Spleen (tissue), 11 donors: ENCODE results near the gene USH2A. TPM values are rescaled to one million over a fixed set of nuclear protein-coding genes. Genes with fewer than 3 reads are reported as not detected.

Experiments
- DNase-seq: peaks from one replicate; pipeline ENCODE4 v3.0.0-alpha.2; 2020
- H3K27ac ChIP-seq, 8 donors: fragments of 200-600 bp; sonication (generic) in 7 of 8; 1 replicate in 4 of 8; 2 replicates in 4 of 8; pipeline versions ENCODE4 v1.5.0 to v1.8.0; 2016 to 2021; ENCODE audit warnings: inconsistent platforms in 4 of 8, mild to moderate bottlenecking in 4 of 8, moderate library complexity in 1 of 8
- H3K27me3 ChIP-seq, 7 donors: fragments of 200-600 bp; sonication (generic) in 6 of 7; replicated peaks in 1 of 7; 1 replicate in 4 of 7; 2 replicates in 3 of 7; pipeline versions ENCODE4 v1.5.0 to v1.8.0; 2016 to 2021; ENCODE audit warnings: inconsistent platforms in 3 of 7, mild to moderate bottlenecking in 1 of 7
- H3K36me3 ChIP-seq, 6 donors: fragments of 200-600 bp; sonication (generic) in 5 of 6; 1 replicate in 4 of 6; 2 replicates in 2 of 6; pipeline versions ENCODE4 v1.5.0 to v1.8.0; 2016 to 2021; ENCODE audit warnings: inconsistent platforms in 2 of 6
- H3K4me1 ChIP-seq, 6 donors: fragments of 200-600 bp; sonication (generic) in 5 of 6; 1 replicate in 3 of 6; 2 replicates in 3 of 6; pipeline versions ENCODE4 v1.5.0 to v1.8.0; 2016 to 2021; ENCODE audit warnings: inconsistent platforms in 3 of 6
- H3K4me3 ChIP-seq, 8 donors: fragments of 200-600 bp; sonication (generic) in 7 of 8; 1 replicate in 4 of 8; 2 replicates in 4 of 8; pipeline versions ENCODE4 v1.5.0 to v1.8.0; 2016 to 2021; ENCODE audit warnings: inconsistent platforms in 4 of 8, mild to moderate bottlenecking in 4 of 8, moderate library complexity in 2 of 8
- H3K9me3 ChIP-seq, 8 donors: fragments of 200-600 bp; sonication (generic) in 7 of 8; 1 replicate in 4 of 8; 2 replicates in 4 of 8; pipeline versions ENCODE4 v1.5.0 to v1.8.0; 2016 to 2021; ENCODE audit warnings: inconsistent platforms in 4 of 8
- POLR2A ChIP-seq, 3 donors: fragments of 450-650 bp; IDR thresholded peaks; one replicate each; pipeline ENCODE4 v1.5.1; 2017; ENCODE audit warnings: antibody characterized with exemption in 3 of 3, mild to moderate bottlenecking in 1 of 3
- POLR2AphosphoS5 ChIP-seq, 3 donors: sonication (generic); formaldehyde crosslinking; IDR thresholded peaks; one replicate each; pipeline ENCODE4 v1.5.1; 2017; ENCODE audit warnings: antibody characterized with exemption in 3 of 3
- WGBS, 5 donors: extraction: QIAGEN DNeasy Blood & Tissue Kit in 3 of 5; methylation state at CpG; one replicate each; pipeline versions ENCODE4 v1.1.5 to v1.1.7; 2013 to 2018; 5-methylcytosine and 5-hydroxymethylcytosine counted together
- intact Hi-C: fragments of 100-400 bp; cut with DNase I; formaldehyde crosslinking; loops from one replicate; pipeline ENCODE4 v1.15.0; 2023; ENCODE audit warnings: low total_unique reads
- polyA plus RNA-seq, 3 donors: library from polyadenylated mRNA; stranded (reverse); fragments of 200-250 nt; gene quantifications; one replicate each; pipeline ENCODE4 v1.2.1, GENCODE V29; 2013
- total RNA-seq, 7 donors: library from RNA; depleted of rRNA in 3 of 7; stranded (reverse); fragments of >200 nt in 3 of 7; fragmentation: NEBNext Ultra II Directional in 4 of 7; extraction: Animal tissue kit (Norgen Biotek cat#: 25700) in 4 of 7; gene quantifications; one replicate each; pipeline versions ENCODE4 v1.1.0 to v1.2.1, GENCODE V29; 2016 to 2021
- TF ChIP-seq, protein P1 (sequence below), 11 experiments: fragments of 200-600 bp in 7 of 11; fragments of 450-650 bp in 4 of 11; sonication (generic) in 4 of 11; IDR thresholded peaks in 8 of 11; conservative IDR thresholded peaks in 3 of 11; 1 replicate in 7 of 11; 2 replicates in 4 of 11; pipeline versions ENCODE4 v1.4.0 to v1.8.0; 2016 to 2021; ENCODE audit warnings: antibody characterized with exemption in 11 of 11, inconsistent platforms in 4 of 11, mild to moderate bottlenecking in 1 of 11
- donor health status: healthy with polysubstance abuse.
- donor health status: DM: no; HTN: no; CAD: no; lungs with moderate emphysema.
- donor health status: DM: no; HTN: no; CAD: no.
- donor health status: Bipolar disorder and iron deficiency.
- donor health status: healthy.
- donor health status: DM: no; HTN: no; CAD: no.
- donor health status: DM: yes; HTN: yes; CAD: no.

Gene USH2A
- total and polyA plus RNA-seq, 10 donors, result under 0.01 TPM; not detected in 9

DNA sequence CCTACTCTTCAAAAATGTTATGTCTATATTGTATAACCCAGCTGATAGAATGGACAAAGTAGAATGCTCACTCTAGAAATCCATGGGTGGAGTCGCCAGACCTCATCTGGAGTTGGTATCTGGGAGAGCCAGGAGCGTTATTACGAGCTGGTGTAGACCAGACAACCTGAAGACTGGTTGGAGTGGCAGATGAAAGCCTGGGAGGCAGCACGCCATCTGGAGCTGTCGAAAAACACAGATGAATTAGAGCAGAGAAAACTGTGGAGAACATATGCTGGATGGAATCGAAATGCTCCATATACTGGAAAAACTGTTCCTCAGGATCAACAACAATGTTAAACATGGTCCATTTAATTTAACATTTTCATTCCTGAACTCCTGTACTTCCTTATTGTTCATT is 522.6 kb downstream of the USH2A start:
- H3K4me3 ChIP-seq, result no peak overlapping the region
- intact Hi-C loops, result no loop called here
- no peaks in the 10 kb centered on the region for H3K9me3 ChIP-seq
- no peaks in the 10 kb centered on the region for H3K4me1 ChIP-seq
- H3K27me3 ChIP-seq, result no peaks in the 10 kb centered on the region
- no peak overlapping the region for H3K27ac ChIP-seq
- WGBS, 5 donors, result 74 to 87% (median 77%) methylated on average over 6 of the region's 6 CpGs
- TF ChIP-seq, protein P1, sequence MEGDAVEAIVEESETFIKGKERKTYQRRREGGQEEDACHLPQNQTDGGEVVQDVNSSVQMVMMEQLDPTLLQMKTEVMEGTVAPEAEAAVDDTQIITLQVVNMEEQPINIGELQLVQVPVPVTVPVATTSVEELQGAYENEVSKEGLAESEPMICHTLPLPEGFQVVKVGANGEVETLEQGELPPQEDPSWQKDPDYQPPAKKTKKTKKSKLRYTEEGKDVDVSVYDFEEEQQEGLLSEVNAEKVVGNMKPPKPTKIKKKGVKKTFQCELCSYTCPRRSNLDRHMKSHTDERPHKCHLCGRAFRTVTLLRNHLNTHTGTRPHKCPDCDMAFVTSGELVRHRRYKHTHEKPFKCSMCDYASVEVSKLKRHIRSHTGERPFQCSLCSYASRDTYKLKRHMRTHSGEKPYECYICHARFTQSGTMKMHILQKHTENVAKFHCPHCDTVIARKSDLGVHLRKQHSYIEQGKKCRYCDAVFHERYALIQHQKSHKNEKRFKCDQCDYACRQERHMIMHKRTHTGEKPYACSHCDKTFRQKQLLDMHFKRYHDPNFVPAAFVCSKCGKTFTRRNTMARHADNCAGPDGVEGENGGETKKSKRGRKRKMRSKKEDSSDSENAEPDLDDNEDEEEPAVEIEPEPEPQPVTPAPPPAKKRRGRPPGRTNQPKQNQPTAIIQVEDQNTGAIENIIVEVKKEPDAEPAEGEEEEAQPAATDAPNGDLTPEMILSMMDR (IDR thresholded peaks at IDR 0.05 in 8 of 11, conservative IDR thresholded peaks at IDR 0.05 in 3 of 11), result no peak
- no peak for TF ChIP-seq POLR2AphosphoS5 (IDR thresholded peaks at IDR 0.05)
- no peak for TF ChIP-seq POLR2A (IDR thresholded peaks at IDR 0.05)
- no peak for DNase-seq
- H3K36me3 ChIP-seq, result no peaks in the 10 kb centered on the region

- 84 to 91% (median 89%) methylated on average over 5 of the region's 5 CpGs for WGBS, 5 donors
- Histone ChIP-seq H3K27ac (no peak overlapping the region), H3K4me3 (no peak overlapping the region), H3K27me3 (no peaks in the 10 kb centered on the region), H3K9me3 (no peaks in the 10 kb centered on the region), H3K36me3 (no peaks in the 10 kb centered on the region), H3K4me1 (no peaks in the 10 kb centered on the region)
- DNase-seq, result no peak
- TF ChIP-seq POLR2A (IDR thresholded peaks at IDR 0.05) (no peak), POLR2AphosphoS5 (IDR thresholded peaks at IDR 0.05) (no peak)
- TF ChIP-seq, protein P1 (IDR thresholded peaks at IDR 0.05 in 8 of 11, conservative IDR thresholded peaks at IDR 0.05 in 3 of 11), result no peak
- intact Hi-C loops, result no loop called here
Observed at GRCh38 chr1:215899901-215900300, 523.3 kb downstream of the USH2A start.

- Histone ChIP-seq H3K4me3 (no peak overlapping the region), H3K36me3 (no peaks in the 10 kb centered on the region), H3K9me3 (no peaks in the 10 kb centered on the region), H3K27ac (no peak overlapping the region), H3K4me1 (no peaks in the 10 kb centered on the region), H3K27me3 (no peaks in the 10 kb centered on the region)
- DNase-seq, result no peak
- TF ChIP-seq POLR2A (IDR thresholded peaks at IDR 0.05) (no peak), POLR2AphosphoS5 (IDR thresholded peaks at IDR 0.05) (no peak)
- TF ChIP-seq, protein P1 (IDR thresholded peaks at IDR 0.05 in 8 of 11, conservative IDR thresholded peaks at IDR 0.05 in 3 of 11), result no peak
- 82 to 91% (median 83%) methylated on average over 3 of the region's 3 CpGs for WGBS, 5 donors
- intact Hi-C loops, result no loop called here
Observed at GRCh38 chr1:215895893-215896292, 527.4 kb downstream of the USH2A start.

DNA sequence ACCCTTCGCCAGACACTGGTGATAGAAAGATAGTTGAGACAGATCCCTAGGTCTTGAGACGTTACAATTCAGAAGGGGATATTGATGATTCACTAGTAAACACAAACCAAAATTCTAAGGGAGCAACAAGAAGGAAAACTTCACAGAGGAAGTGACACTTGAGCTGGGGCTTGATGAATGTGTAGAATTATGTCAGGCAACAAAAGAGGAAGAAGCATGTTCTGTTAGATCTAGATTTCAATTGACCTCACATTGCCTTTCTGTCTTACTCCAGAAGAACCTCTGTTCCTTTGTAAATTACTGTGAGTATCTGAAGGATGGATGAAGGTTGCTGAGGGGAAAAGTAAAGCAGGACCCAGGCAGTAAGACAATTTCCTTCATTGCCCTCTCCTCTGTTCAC is 528.0 kb downstream of the USH2A start:
- Histone ChIP-seq H3K36me3 (no peaks in the 10 kb centered on the region), H3K27ac (no peak overlapping the region), H3K9me3 (no peaks in the 10 kb centered on the region), H3K4me1 (no peaks in the 10 kb centered on the region), H3K4me3 (no peak overlapping the region), H3K27me3 (no peaks in the 10 kb centered on the region)
- intact Hi-C loops, result no loop called here
- TF ChIP-seq, protein P1 (IDR thresholded peaks at IDR 0.05 in 8 of 11, conservative IDR thresholded peaks at IDR 0.05 in 3 of 11), result no peak
- TF ChIP-seq POLR2A (IDR thresholded peaks at IDR 0.05), result no peak
- no peak for TF ChIP-seq POLR2AphosphoS5 (IDR thresholded peaks at IDR 0.05)
- DNase-seq, result no peak
- 48 to 62% (median 53%) methylated on average over 2 of the region's 2 CpGs for WGBS, 5 donors
